Neuronal stem cell (in vitro differentiated cells): ENCODE results near the gene RRP1B.

Experiments used
- DNase-seq: peaks from one replicate; pipeline ENCODE4 v3.0.0-alpha.2; 2013; ENCODE audit warnings: low spot score
- H2AFZ ChIP-seq: one replicate; pipeline ENCODE4 v1.6.1; 2013; ENCODE audit warnings: mild to moderate bottlenecking, low read length, inconsistent platforms
- H2AK5ac ChIP-seq: 2 replicates; pipeline ENCODE4 v1.6.1; 2013; ENCODE audit warnings: low read depth, mild to moderate bottlenecking, inconsistent platforms, low read length, moderate library complexity, mixed read lengths
- H2BK120ac ChIP-seq: 2 replicates; pipeline ENCODE4 v1.6.1; 2013; ENCODE audit warnings: low read depth, mild to moderate bottlenecking, inconsistent platforms, low read length, moderate library complexity, mixed read lengths
- H2BK12ac ChIP-seq: one replicate; pipeline ENCODE4 v1.6.1; 2013; ENCODE audit warnings: low read length, inconsistent platforms
- H2BK15ac ChIP-seq: 2 replicates; pipeline ENCODE4 v1.6.1; 2013; ENCODE audit warnings: mild to moderate bottlenecking, low read length, inconsistent platforms, mixed read lengths
- H2BK5ac ChIP-seq: one replicate; pipeline ENCODE4 v1.6.1; 2013; ENCODE audit warnings: inconsistent platforms, mild to moderate bottlenecking, low read length, moderate library complexity
- H3K14ac ChIP-seq: one replicate; pipeline ENCODE4 v1.6.1; 2013; ENCODE audit warnings: low read length, inconsistent platforms
- H3K18ac ChIP-seq: 2 replicates; pipeline ENCODE4 v1.6.1; 2013; ENCODE audit warnings: low read length, inconsistent platforms
- H3K23ac ChIP-seq: 2 replicates; pipeline ENCODE4 v1.6.1; 2013; ENCODE audit warnings: low read depth, mild to moderate bottlenecking, mixed read lengths, low read length, inconsistent platforms; ENCODE audit not compliant: poor library complexity
- H3K27ac ChIP-seq: replicated peaks from 3 replicates; pipeline ENCODE4 v1.5.1; 2013; ENCODE audit warnings: low read length, inconsistent platforms
- H3K27me3 ChIP-seq, 3 experiments: 2 replicates each; pipeline ENCODE4 v1.6.1; 2013; ENCODE audit warnings: low read length in 3 of 3, mild to moderate bottlenecking in 2 of 3, inconsistent platforms in 1 of 3, low read depth in 1 of 3, mixed read lengths in 1 of 3, moderate library complexity in 1 of 3; ENCODE audit not compliant: control insufficient read depth in 3 of 3, insufficient read depth in 3 of 3
- H3K36me3 ChIP-seq, 2 donors: replicated peaks in 1 of 2; 2 replicates each; pipeline ENCODE4 v1.6.1; 2013; ENCODE audit warnings: low read length in 2 of 2; ENCODE audit not compliant: control insufficient read depth in 2 of 2, insufficient read depth in 2 of 2
- H3K4ac ChIP-seq: 2 replicates; pipeline ENCODE4 v1.6.1; 2013; ENCODE audit warnings: inconsistent platforms, mild to moderate bottlenecking, low read length, moderate library complexity
- H3K4me1 ChIP-seq, 2 donors: 1 replicate in 1 of 2; 2 replicates in 1 of 2; pipeline ENCODE4 v1.6.1; 2013; ENCODE audit warnings: low read length in 2 of 2, low read depth in 1 of 2; ENCODE audit not compliant: control insufficient read depth in 2 of 2, insufficient read depth in 1 of 2
- H3K4me2 ChIP-seq: one replicate; pipeline ENCODE4 v1.6.1; 2013; ENCODE audit warnings: mild to moderate bottlenecking, low read length, inconsistent platforms; ENCODE audit not compliant: insufficient read depth, poor library complexity, severe bottlenecking
- H3K4me3 ChIP-seq, 2 donors: 2 replicates each; pipeline ENCODE4 v1.5.1; 2013; ENCODE audit warnings: low read length in 2 of 2, mild to moderate bottlenecking in 2 of 2, inconsistent platforms in 1 of 2, moderate library complexity in 1 of 2
- H3K79me1 ChIP-seq: one replicate; pipeline ENCODE4 v1.6.1; 2013; ENCODE audit warnings: low read depth, mild to moderate bottlenecking, inconsistent platforms, low read length, moderate library complexity
- H3K9ac ChIP-seq: one replicate; pipeline ENCODE4 v1.6.1; 2013; ENCODE audit warnings: mild to moderate bottlenecking, low read depth, low read length, inconsistent platforms; ENCODE audit not compliant: poor library complexity
- H3K9me3 ChIP-seq, 2 donors: replicated peaks in 1 of 2; 2 replicates each; pipeline versions ENCODE3 to v1.6.1; 2013; ENCODE audit warnings: low read length in 2 of 2, mild to moderate bottlenecking in 2 of 2, inconsistent platforms in 1 of 2, low read depth in 1 of 2, mixed read lengths in 1 of 2, moderate library complexity in 1 of 2; ENCODE audit not compliant: control insufficient read depth in 2 of 2, insufficient read depth in 1 of 2
- H4K8ac ChIP-seq: one replicate; pipeline ENCODE4 v1.6.1; 2013; ENCODE audit warnings: low read depth, mild to moderate bottlenecking, inconsistent platforms, low read length, moderate library complexity
- H4K91ac ChIP-seq: one replicate; pipeline ENCODE4 v1.6.1; 2013; ENCODE audit warnings: low read length, low read depth, mild to moderate bottlenecking, inconsistent platforms; ENCODE audit not compliant: poor library complexity
- WGBS, 2 donors: extraction: QIAGEN DNeasy Blood & Tissue Kit; methylation state at CpG; one replicate each; pipeline ENCODE4 v1.1.7; 2013; ENCODE audit warnings: missing lambda C conversion rate in 2 of 2, mixed read lengths in 1 of 2; ENCODE audit not compliant: insufficient read length in 2 of 2, insufficient replicate concordance in 1 of 2; ENCODE audit errors: extremely low coverage in 2 of 2; 5-methylcytosine and 5-hydroxymethylcytosine counted together

The RRP1B gene

DNA sequence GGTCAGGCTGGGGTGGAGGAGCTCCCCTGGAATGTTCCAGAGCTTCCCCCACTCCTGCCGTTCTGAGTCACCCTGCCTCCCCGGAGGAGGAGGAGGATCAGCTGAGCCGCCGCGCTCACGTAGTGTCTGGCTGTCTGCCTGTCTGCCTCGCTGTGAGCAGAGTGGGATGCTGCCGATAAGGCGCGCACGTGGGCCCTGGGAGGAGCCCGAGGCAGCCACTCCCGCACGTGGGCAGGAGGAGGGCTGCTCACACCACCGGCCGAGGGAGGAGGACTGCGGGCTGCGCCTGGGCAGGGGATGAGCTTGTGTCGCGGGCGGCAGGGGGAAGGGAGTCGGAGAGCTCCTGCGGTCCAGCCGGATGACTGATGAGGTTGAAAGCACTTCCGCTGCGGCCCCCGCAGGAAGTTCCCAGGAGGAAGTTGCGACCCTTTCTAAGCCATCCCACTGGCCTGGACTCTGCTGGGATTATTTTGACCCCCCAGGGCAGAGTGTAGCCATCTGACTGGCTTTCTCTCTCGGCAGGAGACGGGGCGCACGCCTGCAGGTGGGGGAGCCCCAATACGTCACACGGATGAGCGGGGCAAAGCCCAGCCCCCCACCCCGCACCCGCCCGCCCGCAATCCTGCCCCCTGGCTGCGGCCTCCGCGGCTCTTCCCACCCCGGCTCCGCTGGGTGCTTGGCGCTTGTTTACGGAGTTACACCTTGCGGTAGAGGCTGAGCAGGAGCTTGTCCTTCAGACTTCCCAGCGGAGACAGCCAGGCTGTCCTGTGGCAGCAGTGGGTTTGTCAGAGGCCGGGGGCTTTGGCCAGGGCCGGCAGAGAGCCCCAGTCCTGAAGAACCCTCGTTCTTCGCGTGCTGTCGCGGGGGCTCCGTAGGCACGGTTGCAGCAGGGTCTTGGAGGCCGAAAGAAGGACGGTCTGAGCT lies 69.4 kb downstream of the RRP1B start:
- Histone ChIP-seq H2BK15ac (peak overlapping the region; percentile 88), H3K23ac (peak overlapping the region; percentile 57), H4K8ac (peak overlapping the region; percentile 30), H3K4ac (peak overlapping the region; percentile 99), H2AK5ac (peak overlapping the region; percentile 97), H3K4me1 (peaks cover 5 to 13% of the 10 kb centered on the region in 2 donors), H3K36me3 (peaks cover 2 to 10% of the 10 kb centered on the region in 2 donors), H3K4me2 (peak overlapping the region; percentile 98), H2AFZ (peak overlapping the region; percentile 97), H4K91ac (peak overlapping the region; percentile 90), H2BK120ac (peak overlapping the region; percentile 87), H3K4me3 (peak overlapping the region; percentile 88 to 89), H3K9ac (peak overlapping the region; percentile 93), H2BK12ac (peak overlapping the region; percentile 84), H3K9me3 (peaks cover 0 to 3% of the 10 kb centered on the region in 2 donors), H3K14ac (peak overlapping the region; percentile 89), H3K79me1 (peaks cover 10% of the 10 kb centered on the region), H3K18ac (peak overlapping the region; percentile 91), H2BK5ac (no peak overlapping the region), H3K27me3 (no peaks in the 10 kb centered on the region), H3K27ac (peak overlapping the region; percentile 79)
- WGBS, 2 donors = no CpG with 5 or more reads among the region's 59 CpGs
- peak; percentile 71 for DNase-seq

DNA sequence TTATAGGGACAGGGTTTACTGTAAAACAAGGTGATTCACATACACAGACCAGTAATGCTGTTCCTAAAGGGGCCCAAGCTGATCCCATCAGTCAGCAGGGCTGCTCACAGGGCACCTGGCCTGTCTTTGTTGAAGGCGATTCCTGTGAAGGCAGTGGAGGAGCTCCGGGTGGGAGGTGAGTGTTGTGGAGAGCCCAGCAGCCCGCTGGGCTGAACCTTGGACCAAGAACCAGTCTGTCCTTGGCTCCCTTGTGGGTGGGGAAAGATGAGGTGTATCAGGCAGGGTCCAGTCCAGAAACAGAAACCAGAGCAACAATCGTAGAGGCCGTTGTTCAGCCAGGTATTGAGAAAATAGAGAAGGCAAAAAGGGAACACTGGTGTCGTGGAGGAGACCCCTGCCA lies 72.1 kb downstream of the RRP1B start:
- Histone ChIP-seq H4K8ac (no peak overlapping the region), H3K4me3 (no peak overlapping the region), H2AK5ac (no peak overlapping the region), H3K79me1 (peaks cover 8% of the 10 kb centered on the region), H3K4me2 (no peak overlapping the region), H3K4ac (no peak overlapping the region), H4K91ac (no peak overlapping the region), H3K23ac (no peak overlapping the region), H3K27ac (no peak overlapping the region), H3K14ac (no peak overlapping the region), H2AFZ (no peak overlapping the region), H2BK5ac (no peak overlapping the region), H3K36me3 (peaks cover 2% of the 10 kb centered on the region in 2 donors), H2BK15ac (no peak overlapping the region), H3K9ac (no peak overlapping the region), H3K9me3 (peaks cover 0 to 3% of the 10 kb centered on the region in 2 donors), H3K27me3 (no peaks in the 10 kb centered on the region), H2BK120ac (no peak overlapping the region), H2BK12ac (no peak overlapping the region), H3K4me1 (peaks cover 5 to 13% of the 10 kb centered on the region in 2 donors), H3K18ac (no peak overlapping the region)
- no peak for DNase-seq
- WGBS, 2 donors = no CpG with 5 or more reads among the region's 6 CpGs

DNA sequence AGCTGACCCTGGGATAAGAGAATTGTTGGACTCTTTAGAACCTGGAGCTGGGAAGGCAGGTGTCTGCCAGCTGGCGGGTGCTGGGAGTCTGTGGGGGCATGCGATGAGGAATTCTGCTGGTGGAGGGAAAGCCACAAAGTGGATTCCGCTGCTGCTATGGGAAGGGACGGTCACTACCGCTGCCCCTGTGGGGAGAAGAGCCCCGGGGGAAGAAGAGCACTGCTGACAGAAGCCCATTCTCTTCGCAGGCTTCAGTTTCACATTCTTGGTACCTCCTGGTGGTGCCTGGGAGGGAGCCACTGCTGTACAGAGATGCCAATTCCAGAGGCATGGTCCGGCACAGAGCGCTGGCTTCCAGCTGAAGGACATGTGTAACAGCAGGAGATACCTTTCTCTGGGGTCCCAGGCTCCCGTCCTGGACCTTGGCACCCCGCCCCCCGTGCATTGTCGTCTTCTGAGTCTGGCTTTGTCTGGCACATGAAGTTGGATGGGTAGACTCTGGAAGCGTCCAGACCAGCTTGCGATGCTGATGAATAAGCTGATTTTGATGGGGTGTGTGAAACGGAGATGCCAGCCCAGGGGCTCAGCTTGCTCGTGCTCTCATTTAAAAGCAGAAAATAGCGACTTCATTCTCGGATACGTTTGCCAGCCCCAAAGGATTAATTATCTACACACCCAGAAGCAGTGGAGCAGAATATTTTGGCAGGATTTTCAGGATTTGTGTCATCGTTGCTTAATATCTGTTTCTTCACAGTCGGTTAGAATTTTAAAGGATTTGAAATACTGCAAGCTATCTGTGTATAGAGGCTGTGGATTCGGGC lies 72.7 kb downstream of the RRP1B start:
- no peak overlapping the region for H2BK12ac ChIP-seq
- peaks cover 5% of the 10 kb centered on the region for H3K79me1 ChIP-seq
- peaks cover 0 to 2% of the 10 kb centered on the region in 2 donors for H3K36me3 ChIP-seq
- WGBS, 2 donors = no CpG with 5 or more reads among the region's 23 CpGs
- H3K9me3 ChIP-seq = no peaks in the 10 kb centered on the region
- H3K9ac ChIP-seq = no peak overlapping the region
- H3K4me3 ChIP-seq = no peak overlapping the region
- H3K4me2 ChIP-seq = no peak overlapping the region
- H3K18ac ChIP-seq = no peak overlapping the region
- no peak overlapping the region for H3K27ac ChIP-seq
- H3K23ac ChIP-seq = no peak overlapping the region
- peak overlapping the region; percentile 19 for H3K4ac ChIP-seq
- no peak overlapping the region for H2BK15ac ChIP-seq
- H2BK120ac ChIP-seq = no peak overlapping the region
- H2AK5ac ChIP-seq = no peak overlapping the region
- H4K8ac ChIP-seq = no peak overlapping the region
- no peak overlapping the region for H3K14ac ChIP-seq
- H4K91ac ChIP-seq = no peak overlapping the region
- DNase-seq = no peak
- no peaks in the 10 kb centered on the region for H3K27me3 ChIP-seq
- no peak overlapping the region for H2AFZ ChIP-seq
- H2BK5ac ChIP-seq = peak overlapping the region; percentile 29
- peaks cover 5 to 11% of the 10 kb centered on the region in 2 donors for H3K4me1 ChIP-seq

GRCh38 chr21:43733060-43733459 lies 73.7 kb downstream of the RRP1B start:
- Histone ChIP-seq H2BK15ac (no peak overlapping the region), H2BK12ac (no peak overlapping the region), H4K8ac (no peak overlapping the region), H3K4ac (no peak overlapping the region), H2BK5ac (no peak overlapping the region), H3K4me2 (no peak overlapping the region), H3K14ac (no peak overlapping the region), H2AK5ac (no peak overlapping the region), H3K18ac (no peak overlapping the region), H3K9me3 (no peaks in the 10 kb centered on the region), H2AFZ (no peak overlapping the region), H4K91ac (no peak overlapping the region), H3K27ac (no peak overlapping the region), H3K79me1 (peaks cover 7% of the 10 kb centered on the region), H3K4me3 (no peak overlapping the region), H2BK120ac (no peak overlapping the region), H3K27me3 (no peaks in the 10 kb centered on the region), H3K9ac (peak overlapping the region; percentile 55), H3K36me3 (peaks cover 0 to 5% of the 10 kb centered on the region in 2 donors), H3K4me1 (peaks cover 5 to 9% of the 10 kb centered on the region in 2 donors), H3K23ac (peak overlapping the region; percentile 27)
- no CpG with 5 or more reads among the region's 10 CpGs for WGBS, 2 donors
- no peak for DNase-seq
